Measurements from ENCODE around the gene NXPH1. TPM values are rescaled to one million over a fixed set of nuclear protein-coding genes. Genes with fewer than 3 reads are reported as not detected.

The NXPH1 gene
- total RNA-seq, 8 experiments from 2014 or later: 0.15 to 3.5 (median 1.4) TPM; not detected in 1

DNA sequence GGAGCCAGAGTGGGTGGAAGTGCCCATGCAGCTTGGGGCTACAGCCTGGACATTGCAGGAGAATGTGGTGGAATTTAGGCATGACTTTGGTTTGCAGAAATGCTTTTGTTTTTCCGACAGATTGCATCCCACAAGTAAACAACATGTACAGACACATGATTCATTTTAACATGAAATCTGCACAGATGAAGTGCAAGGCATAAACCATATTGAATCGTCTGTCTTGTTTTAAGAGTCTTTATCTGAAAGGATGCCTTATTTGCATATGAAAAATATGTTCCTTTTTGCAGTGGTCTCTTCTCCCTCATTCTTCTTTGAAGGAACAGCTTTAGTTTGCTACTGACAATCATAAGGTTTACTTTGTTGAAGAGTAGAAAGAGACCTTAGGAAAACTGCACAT lies 94.9 kb downstream of the NXPH1 start:
- Histone ChIP-seq H3K27ac (no peak overlapping the region), H3K4me1 (replicated peaks in 1 of 2) (peaks cover 0 to 9% of the 10 kb centered on the region in 2 donors), H3K4me3 (no peak overlapping the region)
- ATAC-seq (replicated peaks in 6 of 8): no peak
- in situ Hi-C loops (cut with MboI; ENCODE audit: low pct_unique_long_range_greater_than_20kb in 2 of 9, low sequenced_read_pairs in 9 of 9, unreplicated experiment in 9 of 9): no loop called here
- 0 to 92% (median 51%) methylated on average over 2 of the region's 2 CpGs; no CpG with 5 or more reads in 2 of the 10 experiments for WGBS, 10 experiments

GRCh38 chr7:8531991-8532515 lies 98.6 kb downstream of the NXPH1 start:
- Histone ChIP-seq H3K4me1 (replicated peaks in 1 of 2) (peaks cover 0 to 12% of the 10 kb centered on the region in 2 donors), H3K4me3 (no peak overlapping the region), H3K27ac (no peak overlapping the region)
- in situ Hi-C loops (cut with MboI; ENCODE audit: low pct_unique_long_range_greater_than_20kb in 2 of 9, low sequenced_read_pairs in 9 of 9, unreplicated experiment in 9 of 9): no loop called here
- peak in 1 of 8 experiments; percentile 44 for ATAC-seq (replicated peaks in 6 of 8)
- 0 to 100% (median 67%) methylated on average over 1 to 2 of the region's 2 CpGs; no CpG with 5 or more reads in 3 of the 10 experiments for WGBS, 10 experiments

GRCh38 chr7:8536431-8536830 lies 103.0 kb downstream of the NXPH1 start:
- ATAC-seq (replicated peaks in 6 of 8): no peak
- in situ Hi-C loops (cut with MboI; ENCODE audit: low pct_unique_long_range_greater_than_20kb in 2 of 9, low sequenced_read_pairs in 9 of 9, unreplicated experiment in 9 of 9): no loop called here
- H3K4me3 ChIP-seq: no peak overlapping the region
- no peak overlapping the region for H3K27ac ChIP-seq
- peaks cover 0 to 12% of the 10 kb centered on the region in 2 donors for H3K4me1 ChIP-seq (replicated peaks in 1 of 2)
- WGBS, 10 experiments: 4 to 100% (median 88%) methylated on average over 2 to 3 of the region's 3 CpGs; no CpG with 5 or more reads in 1 of the 10 experiments

DNA sequence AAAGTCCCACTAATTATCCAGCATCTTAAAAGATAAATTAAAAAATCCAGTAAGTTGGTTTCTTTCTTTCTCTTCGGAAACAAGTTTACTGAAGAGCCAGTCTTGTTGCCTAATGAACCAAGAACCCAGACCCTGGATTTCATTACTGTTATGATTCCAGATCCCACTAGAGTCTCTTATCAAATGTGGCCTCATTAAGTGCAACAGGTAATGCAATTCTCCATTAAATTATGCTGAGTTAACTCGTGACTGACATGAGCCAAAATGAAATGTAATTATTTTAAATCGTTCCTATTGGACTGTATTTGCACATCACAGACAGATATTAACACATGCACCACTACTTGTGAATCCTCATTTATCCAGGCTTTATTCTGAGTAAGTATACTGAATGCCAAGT lies 115.6 kb downstream of the NXPH1 start:
- ATAC-seq (replicated peaks in 6 of 8): no peak
- WGBS, 10 experiments: 0 to 97% (median 57%) methylated on average over 1 to 3 of the region's 3 CpGs; no CpG with 5 or more reads in 1 of the 10 experiments
- no peak overlapping the region for H3K27ac ChIP-seq
- H3K4me3 ChIP-seq: no peak overlapping the region
- H3K4me1 ChIP-seq (replicated peaks in 1 of 2): no peaks in the 10 kb centered on the region
- in situ Hi-C loops (cut with MboI; ENCODE audit: low pct_unique_long_range_greater_than_20kb in 2 of 9, low sequenced_read_pairs in 9 of 9, unreplicated experiment in 9 of 9): no loop called here

DNA sequence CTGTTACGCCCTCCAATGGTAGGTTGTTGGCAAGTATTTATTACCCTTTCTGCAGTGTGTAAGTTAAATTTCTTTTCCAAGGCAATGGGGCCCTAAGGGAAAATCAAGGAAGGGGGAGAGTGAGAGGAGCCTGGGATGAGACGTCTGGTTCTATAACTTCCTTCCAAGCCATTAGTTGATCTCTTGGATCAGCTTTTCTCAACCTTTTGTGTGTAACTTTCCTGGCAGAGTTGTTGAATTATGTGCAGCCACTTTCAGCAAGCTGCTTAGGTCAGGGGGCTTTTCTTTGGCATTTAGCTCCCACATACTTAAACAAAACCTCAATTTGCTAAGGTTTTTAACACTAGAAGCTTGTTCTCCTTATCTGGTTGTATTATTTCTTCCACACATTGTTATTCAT lies 127.1 kb downstream of the NXPH1 start:
- H3K27ac ChIP-seq: no peak overlapping the region
- H3K4me1 ChIP-seq (replicated peaks in 1 of 2): peaks cover 14 to 20% of the 10 kb centered on the region in 2 donors
- ATAC-seq (replicated peaks in 6 of 8): no peak
- H3K4me3 ChIP-seq: no peak overlapping the region
- in situ Hi-C loops (cut with MboI; ENCODE audit: low pct_unique_long_range_greater_than_20kb in 2 of 9, low sequenced_read_pairs in 9 of 9, unreplicated experiment in 9 of 9): no loop called here
- WGBS, 10 experiments: 0 to 75% (median 7%) methylated on average over 1 to 2 of the region's 2 CpGs; no CpG with 5 or more reads in 3 of the 10 experiments

GRCh38 chr7:8561449-8561848 lies 128.0 kb downstream of the NXPH1 start:
- peak in 2 of 8 experiments; percentile 19 to 31 for ATAC-seq (replicated peaks in 6 of 8)
- H3K4me3 ChIP-seq: no peak overlapping the region
- H3K4me1 ChIP-seq (replicated peaks in 1 of 2): peaks cover 14 to 20% of the 10 kb centered on the region in 2 donors
- in situ Hi-C loops (cut with MboI; ENCODE audit: low pct_unique_long_range_greater_than_20kb in 2 of 9, low sequenced_read_pairs in 9 of 9, unreplicated experiment in 9 of 9): no loop called here
- no peak overlapping the region for H3K27ac ChIP-seq
- 0 to 52% (median 15%) methylated on average over 1 to 3 of the region's 3 CpGs for WGBS, 10 experiments

DNA sequence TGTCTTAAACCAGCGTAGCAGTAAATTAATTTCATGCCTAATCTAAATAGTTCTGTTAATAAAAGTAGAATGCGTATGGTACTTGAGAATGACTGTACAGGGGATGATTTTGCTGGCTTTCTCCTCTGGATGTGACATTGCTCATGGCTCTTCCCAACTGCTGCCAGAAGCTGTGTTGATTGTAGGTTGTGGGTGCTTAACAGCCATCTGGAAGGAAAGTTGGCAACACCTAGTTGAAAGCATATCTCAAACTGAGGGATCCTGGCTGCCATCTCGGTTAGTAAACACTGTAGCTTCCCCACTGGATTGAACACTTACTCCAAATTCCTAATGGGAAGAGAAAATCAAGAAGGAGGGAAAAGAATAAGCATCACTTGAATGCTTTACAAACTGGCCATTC lies 130.9 kb downstream of the NXPH1 start:
- in situ Hi-C loops (cut with MboI; ENCODE audit: low pct_unique_long_range_greater_than_20kb in 2 of 9, low sequenced_read_pairs in 9 of 9, unreplicated experiment in 9 of 9): no loop called here
- peaks cover 6 to 14% of the 10 kb centered on the region in 2 donors for H3K4me1 ChIP-seq (replicated peaks in 1 of 2)
- WGBS, 10 experiments: 6 to 100% (median 70%) methylated on average over 1 to 3 of the region's 3 CpGs
- no peak for ATAC-seq (replicated peaks in 6 of 8)
- no peak overlapping the region for H3K27ac ChIP-seq
- no peak overlapping the region for H3K4me3 ChIP-seq

GRCh38 chr7:8566016-8566415 lies 132.6 kb downstream of the NXPH1 start:
- 0 to 100% (median 70%) methylated on average over 1 to 2 of the region's 2 CpGs; no CpG with 5 or more reads in 3 of the 10 experiments for WGBS, 10 experiments
- in situ Hi-C loops (cut with MboI; ENCODE audit: low pct_unique_long_range_greater_than_20kb in 2 of 9, low sequenced_read_pairs in 9 of 9, unreplicated experiment in 9 of 9): no loop called here
- peaks cover 0 to 5% of the 10 kb centered on the region in 2 donors for H3K4me1 ChIP-seq (replicated peaks in 1 of 2)
- H3K27ac ChIP-seq: no peak overlapping the region
- H3K4me3 ChIP-seq: no peak overlapping the region
- ATAC-seq (replicated peaks in 6 of 8): no peak

GRCh38 chr7:8567626-8568025 lies 134.2 kb downstream of the NXPH1 start:
- no peak overlapping the region for H3K27ac ChIP-seq
- in situ Hi-C loops (cut with MboI; ENCODE audit: low pct_unique_long_range_greater_than_20kb in 2 of 9, low sequenced_read_pairs in 9 of 9, unreplicated experiment in 9 of 9): no loop called here
- no peak overlapping the region for H3K4me3 ChIP-seq
- 0 to 100% (median 80%) methylated on average over 1 to 4 of the region's 4 CpGs for WGBS, 10 experiments
- H3K4me1 ChIP-seq (replicated peaks in 1 of 2): no peaks in the 10 kb centered on the region
- no peak for ATAC-seq (replicated peaks in 6 of 8)

- whole genome bisulfite sequencing, 10 experiments: 18 to 100% (median 86%) methylated on average over 1 to 6 of the region's 6 CpGs
- in situ Hi-C loops (cut with MboI; ENCODE audit: low pct_unique_long_range_greater_than_20kb in 2 of 9, low sequenced_read_pairs in 9 of 9, unreplicated experiment in 9 of 9): no loop called here
- H3K27ac ChIP-seq: no peak overlapping the region
- no peaks in the 10 kb centered on the region for H3K4me1 ChIP-seq (replicated peaks in 1 of 2)
- H3K4me3 ChIP-seq: no peak overlapping the region
- no peak for ATAC-seq (replicated peaks in 6 of 8)
Observed at GRCh38 chr7:8579661-8580194, 146.3 kb downstream of the NXPH1 start.

DNA sequence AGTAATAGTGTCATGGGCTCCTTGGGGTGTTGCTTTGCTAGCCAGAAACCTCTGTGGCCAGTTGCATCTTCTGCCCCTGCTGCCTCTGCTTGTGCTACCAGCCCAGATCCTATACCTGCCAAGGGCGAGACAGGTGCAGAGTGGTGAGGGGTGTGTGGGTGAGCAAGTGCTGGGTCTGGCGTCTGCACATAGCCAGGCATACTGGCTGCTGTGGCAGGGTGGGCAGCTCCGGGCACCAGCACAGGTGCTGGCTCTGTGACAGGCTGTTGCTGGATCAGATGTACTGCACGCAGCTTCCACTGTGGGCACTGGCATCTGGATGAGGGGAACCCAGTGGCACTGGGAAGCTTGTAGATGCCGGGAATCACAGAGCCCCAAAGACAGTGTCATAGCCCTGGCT lies 148.4 kb downstream of the NXPH1 start:
- no peak overlapping the region for H3K4me3 ChIP-seq
- 5 to 90% (median 60%) methylated on average over 1 to 4 of the region's 5 CpGs; no CpG with 5 or more reads in 6 of the 10 experiments for WGBS, 10 experiments
- no peak for ATAC-seq (replicated peaks in 6 of 8)
- H3K27ac ChIP-seq: no peak overlapping the region
- no peaks in the 10 kb centered on the region for H3K4me1 ChIP-seq (replicated peaks in 1 of 2)
- in situ Hi-C loops (cut with MboI; ENCODE audit: low pct_unique_long_range_greater_than_20kb in 2 of 9, low sequenced_read_pairs in 9 of 9, unreplicated experiment in 9 of 9): no loop called here

DNA sequence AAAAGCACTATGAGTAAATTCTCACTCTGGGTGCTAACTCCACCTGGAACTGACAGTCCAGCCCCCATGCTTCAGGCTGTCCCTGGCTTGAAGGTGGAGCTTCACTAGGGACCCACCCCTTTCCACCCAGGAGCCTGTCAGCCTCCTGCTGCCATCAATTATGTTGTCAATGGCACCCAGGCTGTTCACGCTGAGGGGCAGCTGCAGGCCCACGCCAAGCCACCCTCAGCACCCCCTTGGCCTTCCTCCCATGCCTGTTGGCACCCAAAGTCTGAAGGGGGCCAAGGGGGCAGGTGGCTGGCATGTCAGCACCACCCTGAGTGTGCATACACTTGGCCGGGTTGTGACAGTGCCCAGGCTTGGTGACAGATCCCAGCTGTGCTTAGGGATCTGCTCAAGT lies 149.3 kb downstream of the NXPH1 start:
- ATAC-seq (replicated peaks in 6 of 8): no peak
- Histone ChIP-seq H3K4me1 (replicated peaks in 1 of 2) (no peaks in the 10 kb centered on the region), H3K4me3 (no peak overlapping the region), H3K27ac (no peak overlapping the region)
- in situ Hi-C loops (cut with MboI; ENCODE audit: low pct_unique_long_range_greater_than_20kb in 2 of 9, low sequenced_read_pairs in 9 of 9, unreplicated experiment in 9 of 9): no loop called here
- 0 to 100% (median 53%) methylated on average over 1 to 3 of the region's 3 CpGs; no CpG with 5 or more reads in 6 of the 10 experiments for WGBS, 10 experiments

GRCh38 chr7:8585591-8585990 lies 152.2 kb downstream of the NXPH1 start:
- H3K4me1 ChIP-seq (replicated peaks in 1 of 2): no peaks in the 10 kb centered on the region
- ATAC-seq (replicated peaks in 6 of 8): no peak
- 0 to 100% (median 100%) methylated on average over 1 of the region's 1 CpG; no CpG with 5 or more reads in 3 of the 10 experiments for WGBS, 10 experiments
- in situ Hi-C loops (cut with MboI; ENCODE audit: low pct_unique_long_range_greater_than_20kb in 2 of 9, low sequenced_read_pairs in 9 of 9, unreplicated experiment in 9 of 9): no loop called here
- H3K27ac ChIP-seq: no peak overlapping the region
- no peak overlapping the region for H3K4me3 ChIP-seq

- H3K27ac ChIP-seq: no peak overlapping the region
- ATAC-seq (replicated peaks in 6 of 8): no peak
- peaks cover 0 to 2% of the 10 kb centered on the region in 2 donors for H3K4me1 ChIP-seq (replicated peaks in 1 of 2)
- H3K4me3 ChIP-seq: no peak overlapping the region
- in situ Hi-C loops (cut with MboI; ENCODE audit: low pct_unique_long_range_greater_than_20kb in 2 of 9, low sequenced_read_pairs in 9 of 9, unreplicated experiment in 9 of 9): no loop called here
- WGBS, 10 experiments: 0 to 100% (median 68%) methylated on average over 1 to 4 of the region's 4 CpGs; no CpG with 5 or more reads in 2 of the 10 experiments
Observed at GRCh38 chr7:8590225-8590624, 156.8 kb downstream of the NXPH1 start.
